KMS-11 (cell line): ENCODE data around the gene ACAP1.

Experiments
- H2AFZ ChIP-seq: fragments of 200-600 bp; sonication (generic); 2 replicates; pipeline ENCODE4 v1.6.1; 2016; ENCODE audit warnings: antibody characterized with exemption, mixed run types, low read depth
- H3K27ac ChIP-seq: fragments of 200-600 bp; sonication (generic); 2 replicates; pipeline ENCODE4 v1.6.1; 2016; ENCODE audit warnings: mild to moderate bottlenecking, mixed run types
- H3K27me3 ChIP-seq: fragments of 200-600 bp; sonication (generic); 2 replicates; pipeline ENCODE4 v1.6.1; 2017; ENCODE audit warnings: mild to moderate bottlenecking, low read depth, mixed run types, moderate library complexity; ENCODE audit not compliant: insufficient read depth
- H3K36me3 ChIP-seq: fragments of 200-600 bp; sonication (generic); 2 replicates; pipeline ENCODE4 v1.6.1; 2017; ENCODE audit warnings: mild to moderate bottlenecking, mixed run types; ENCODE audit not compliant: insufficient read depth
- H3K4me1 ChIP-seq: fragments of 200-600 bp; sonication (generic); 2 replicates; pipeline ENCODE4 v1.6.1; 2016; ENCODE audit warnings: mild to moderate bottlenecking, low read depth, mixed run types; ENCODE audit not compliant: poor library complexity, severe bottlenecking
- H3K4me2 ChIP-seq: fragments of 200-600 bp; sonication (generic); 2 replicates; pipeline ENCODE4 v1.7.0; 2016; ENCODE audit warnings: mild to moderate bottlenecking, mixed run types
- H3K4me3 ChIP-seq: fragments of 200-600 bp; sonication (generic); IDR thresholded peaks from 2 replicates; pipeline ENCODE4 v1.6.1; 2017; ENCODE audit warnings: low read depth, low read length, mixed read lengths; ENCODE audit not compliant: insufficient read depth
- H3K79me2 ChIP-seq: fragments of 200-600 bp; sonication (generic); 2 replicates; pipeline ENCODE4 v1.6.1; 2016; ENCODE audit warnings: low read depth, mixed run types; ENCODE audit not compliant: insufficient read depth
- H3K9ac ChIP-seq: fragments of 200-600 bp; sonication (generic); 2 replicates; pipeline ENCODE4 v1.6.1; 2016; ENCODE audit warnings: mild to moderate bottlenecking, mixed run types
- H4K20me1 ChIP-seq: fragments of 200-600 bp; sonication (generic); 2 replicates; pipeline ENCODE4 v1.6.1; 2016; ENCODE audit warnings: mild to moderate bottlenecking, mixed run types; ENCODE audit not compliant: insufficient read depth
- TF ChIP-seq, protein P1 (sequence below): fragments of 200-600 bp; sonication (generic); conservative IDR thresholded peaks from 2 replicates; pipeline ENCODE4 v1.6.1; 2017; ENCODE audit warnings: low read depth, mild to moderate bottlenecking, antibody characterized with exemption, low read length, moderate library complexity, mixed read lengths

The ACAP1 gene

DNA sequence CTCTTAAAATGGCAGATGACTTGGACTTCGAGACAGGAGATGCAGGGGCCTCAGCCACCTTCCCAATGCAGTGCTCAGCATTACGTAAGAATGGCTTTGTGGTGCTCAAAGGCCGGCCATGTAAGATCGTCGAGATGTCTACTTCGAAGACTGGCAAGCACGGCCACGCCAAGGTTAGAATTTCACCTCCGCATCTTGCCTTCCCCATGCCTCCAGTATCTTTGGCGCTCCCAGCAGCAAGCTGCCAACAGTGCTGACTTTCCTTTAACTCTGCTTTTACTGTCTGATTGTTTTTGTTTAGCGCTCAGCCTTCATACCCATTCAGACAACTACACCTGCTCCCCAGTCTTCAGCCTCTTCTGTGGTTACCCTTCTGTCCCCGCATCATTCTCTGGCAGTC is 26.7 kb upstream of the ACAP1 start:
- Histone ChIP-seq H3K27ac (no peak overlapping the region; the same call in 1 of the 2 replicates), H3K4me3 (no peak overlapping the region), H3K36me3 (no peaks in the 10 kb centered on the region), H3K4me2 (peak overlapping the region; percentile 33), H3K9ac (no peak overlapping the region), H2AFZ (no peak overlapping the region), H3K27me3 (no peaks in the 10 kb centered on the region), H3K4me1 (peaks cover 11% of the 10 kb centered on the region), H4K20me1 (no peaks in the 10 kb centered on the region), H3K79me2 (peaks cover 16% of the 10 kb centered on the region; the same call in 1 of the 2 replicates)
- TF ChIP-seq, protein P1, sequence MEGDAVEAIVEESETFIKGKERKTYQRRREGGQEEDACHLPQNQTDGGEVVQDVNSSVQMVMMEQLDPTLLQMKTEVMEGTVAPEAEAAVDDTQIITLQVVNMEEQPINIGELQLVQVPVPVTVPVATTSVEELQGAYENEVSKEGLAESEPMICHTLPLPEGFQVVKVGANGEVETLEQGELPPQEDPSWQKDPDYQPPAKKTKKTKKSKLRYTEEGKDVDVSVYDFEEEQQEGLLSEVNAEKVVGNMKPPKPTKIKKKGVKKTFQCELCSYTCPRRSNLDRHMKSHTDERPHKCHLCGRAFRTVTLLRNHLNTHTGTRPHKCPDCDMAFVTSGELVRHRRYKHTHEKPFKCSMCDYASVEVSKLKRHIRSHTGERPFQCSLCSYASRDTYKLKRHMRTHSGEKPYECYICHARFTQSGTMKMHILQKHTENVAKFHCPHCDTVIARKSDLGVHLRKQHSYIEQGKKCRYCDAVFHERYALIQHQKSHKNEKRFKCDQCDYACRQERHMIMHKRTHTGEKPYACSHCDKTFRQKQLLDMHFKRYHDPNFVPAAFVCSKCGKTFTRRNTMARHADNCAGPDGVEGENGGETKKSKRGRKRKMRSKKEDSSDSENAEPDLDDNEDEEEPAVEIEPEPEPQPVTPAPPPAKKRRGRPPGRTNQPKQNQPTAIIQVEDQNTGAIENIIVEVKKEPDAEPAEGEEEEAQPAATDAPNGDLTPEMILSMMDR: no peak

- no peak overlapping the region for H3K4me3 ChIP-seq
- no peaks in the 10 kb centered on the region for H3K36me3 ChIP-seq
- TF ChIP-seq, protein P1: no peak
- no peak overlapping the region for H3K9ac ChIP-seq
- H2AFZ ChIP-seq: no peak overlapping the region
- no peak overlapping the region for H3K27ac ChIP-seq
- H3K4me2 ChIP-seq: no peak overlapping the region
- no peaks in the 10 kb centered on the region for H3K27me3 ChIP-seq
- no peaks in the 10 kb centered on the region for H4K20me1 ChIP-seq
- H3K79me2 ChIP-seq: peaks cover 16% of the 10 kb centered on the region; the same call in 1 of the 2 replicates
- H3K4me1 ChIP-seq: peaks cover 11% of the 10 kb centered on the region
Measured at GRCh38 chr17:7311110-7311705, 25.1 kb upstream of the ACAP1 start.

- TF ChIP-seq, protein P1: no peak
- H4K20me1 ChIP-seq: no peaks in the 10 kb centered on the region
- H3K27me3 ChIP-seq: no peaks in the 10 kb centered on the region
- H3K9ac ChIP-seq: no peak overlapping the region
- H3K79me2 ChIP-seq: peaks cover 16% of the 10 kb centered on the region; the same call in 1 of the 2 replicates
- H3K4me2 ChIP-seq: no peak overlapping the region
- peaks cover 11% of the 10 kb centered on the region for H3K4me1 ChIP-seq
- H3K36me3 ChIP-seq: no peaks in the 10 kb centered on the region
- H2AFZ ChIP-seq: no peak overlapping the region
- no peak overlapping the region for H3K4me3 ChIP-seq
- H3K27ac ChIP-seq: no peak overlapping the region
Measured at GRCh38 chr17:7312432-7313087, 23.8 kb upstream of the ACAP1 start.

DNA sequence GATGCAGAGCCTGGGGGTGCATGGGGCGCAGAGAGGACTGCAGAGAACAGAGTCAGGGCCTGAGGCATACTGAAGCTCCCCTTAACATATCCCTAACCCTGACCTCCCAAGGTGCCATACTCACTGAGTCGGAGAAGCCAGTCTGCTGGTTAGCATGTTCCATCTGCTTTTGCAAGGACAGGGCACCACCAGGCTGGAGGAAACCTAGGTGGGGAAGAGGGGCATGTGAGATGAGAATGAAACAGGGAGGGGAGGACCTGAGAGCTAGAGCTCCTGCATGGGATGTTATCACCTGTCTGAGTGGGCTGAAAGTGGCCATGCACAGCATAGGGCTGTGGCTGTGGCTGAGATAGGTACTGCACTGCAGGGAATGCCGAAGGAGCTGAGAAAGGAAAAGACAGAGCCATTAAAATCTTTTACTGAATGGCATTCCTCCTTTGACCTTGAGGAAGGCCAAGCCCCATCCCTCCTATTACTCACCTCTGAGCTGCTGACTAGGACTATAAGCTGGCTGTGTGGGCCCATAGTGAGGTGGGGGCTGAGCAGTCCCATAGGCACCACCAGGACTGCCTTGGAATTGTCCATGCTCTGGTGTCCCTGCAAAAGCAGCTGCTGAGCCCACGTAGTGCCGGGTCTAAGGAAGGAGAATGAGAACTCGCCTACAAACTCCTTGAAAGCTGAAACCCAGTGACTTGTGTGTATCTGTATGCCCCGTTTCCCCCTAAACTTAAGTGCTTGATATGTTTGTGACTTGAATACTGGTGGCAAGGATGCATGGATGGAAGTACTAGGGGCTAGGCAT is 23.0 kb upstream of the ACAP1 start:
- Histone ChIP-seq H3K27ac (no peak overlapping the region), H3K9ac (no peak overlapping the region), H3K27me3 (no peaks in the 10 kb centered on the region), H3K4me2 (no peak overlapping the region), H2AFZ (no peak overlapping the region), H4K20me1 (no peaks in the 10 kb centered on the region), H3K36me3 (no peaks in the 10 kb centered on the region), H3K79me2 (peaks cover 16% of the 10 kb centered on the region; the same call in 1 of the 2 replicates), H3K4me3 (no peak overlapping the region), H3K4me1 (peaks cover 11% of the 10 kb centered on the region)
- TF ChIP-seq, protein P1: no peak
